Measurements from ENCODE around the gene RAB3D. TPM values are rescaled to one million over a fixed set of nuclear protein-coding genes. Genes with fewer than 3 reads are reported as not detected.

Gene RAB3D
- total RNA-seq, 4 donors from 2014 or later, result 9.5 to 16.4 (median 12.7) TPM

DNA sequence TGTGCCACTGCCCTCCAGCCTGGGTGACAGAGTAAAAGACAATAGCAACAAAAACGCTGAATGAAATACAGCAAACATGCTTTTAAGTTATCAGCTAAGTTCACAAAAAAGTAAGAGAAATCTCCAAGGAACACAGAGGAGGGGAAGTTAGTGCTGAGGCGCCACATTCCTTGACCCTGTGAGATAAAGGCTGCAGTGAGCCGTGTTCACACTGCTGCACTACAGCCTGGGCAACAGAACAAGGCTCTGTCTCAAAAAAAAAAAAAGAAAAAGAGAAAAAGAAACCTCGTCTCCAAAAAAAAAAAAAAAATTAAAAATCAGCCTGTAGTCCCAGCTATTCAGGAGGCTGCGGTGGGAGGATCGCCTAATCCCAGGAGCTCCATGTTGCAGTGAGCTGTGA, 60.8 kb downstream of the RAB3D start:
- no peaks in the 10 kb centered on the region for H3K36me3 ChIP-seq
- H3K9me3 ChIP-seq, result no peaks in the 10 kb centered on the region
- no peaks in the 10 kb centered on the region for H3K27me3 ChIP-seq
- no peak overlapping the region for H3K4me3 ChIP-seq
- DNase-seq, result no peak
- no peak overlapping the region for H3K27ac ChIP-seq
- TF ChIP-seq, protein P1, sequence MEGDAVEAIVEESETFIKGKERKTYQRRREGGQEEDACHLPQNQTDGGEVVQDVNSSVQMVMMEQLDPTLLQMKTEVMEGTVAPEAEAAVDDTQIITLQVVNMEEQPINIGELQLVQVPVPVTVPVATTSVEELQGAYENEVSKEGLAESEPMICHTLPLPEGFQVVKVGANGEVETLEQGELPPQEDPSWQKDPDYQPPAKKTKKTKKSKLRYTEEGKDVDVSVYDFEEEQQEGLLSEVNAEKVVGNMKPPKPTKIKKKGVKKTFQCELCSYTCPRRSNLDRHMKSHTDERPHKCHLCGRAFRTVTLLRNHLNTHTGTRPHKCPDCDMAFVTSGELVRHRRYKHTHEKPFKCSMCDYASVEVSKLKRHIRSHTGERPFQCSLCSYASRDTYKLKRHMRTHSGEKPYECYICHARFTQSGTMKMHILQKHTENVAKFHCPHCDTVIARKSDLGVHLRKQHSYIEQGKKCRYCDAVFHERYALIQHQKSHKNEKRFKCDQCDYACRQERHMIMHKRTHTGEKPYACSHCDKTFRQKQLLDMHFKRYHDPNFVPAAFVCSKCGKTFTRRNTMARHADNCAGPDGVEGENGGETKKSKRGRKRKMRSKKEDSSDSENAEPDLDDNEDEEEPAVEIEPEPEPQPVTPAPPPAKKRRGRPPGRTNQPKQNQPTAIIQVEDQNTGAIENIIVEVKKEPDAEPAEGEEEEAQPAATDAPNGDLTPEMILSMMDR (IDR thresholded peaks at IDR 0.05), result no peak
- no peak for TF ChIP-seq POLR2A (IDR thresholded peaks at IDR 0.05)
- H3K4me1 ChIP-seq, result no peaks in the 10 kb centered on the region

DNA sequence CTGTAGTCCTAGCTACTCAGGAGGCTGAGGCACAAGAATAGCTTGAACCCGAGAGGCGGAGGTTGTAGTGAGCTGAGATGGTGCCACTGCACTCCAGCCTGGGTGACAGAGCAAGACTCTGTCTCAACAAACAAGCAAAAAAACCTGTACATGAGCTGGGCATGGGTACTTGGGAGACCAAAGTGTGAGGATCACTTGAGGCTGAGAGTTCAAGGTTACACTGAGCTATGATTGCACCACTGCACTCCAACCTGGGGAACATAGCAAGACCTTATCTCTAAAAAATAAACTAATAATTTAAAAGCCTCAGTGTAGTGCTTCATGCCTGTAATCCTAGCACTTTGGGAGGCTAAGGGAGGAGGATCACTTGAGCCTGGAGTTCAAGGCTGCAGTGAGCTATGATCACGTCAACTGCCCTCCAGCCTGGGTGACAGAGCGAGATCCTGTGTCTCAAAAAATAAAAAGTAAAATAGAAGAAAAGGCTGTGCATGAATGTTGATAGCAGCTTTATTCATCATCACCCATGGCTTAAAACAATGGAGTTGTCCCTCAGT, 64.8 kb downstream of the RAB3D start:
- H3K36me3 ChIP-seq, result no peaks in the 10 kb centered on the region
- no peaks in the 10 kb centered on the region for H3K27me3 ChIP-seq
- H3K4me3 ChIP-seq, result no peak overlapping the region
- H3K27ac ChIP-seq, result no peak overlapping the region
- TF ChIP-seq, protein P1 (IDR thresholded peaks at IDR 0.05), result no peak
- TF ChIP-seq POLR2A (IDR thresholded peaks at IDR 0.05), result no peak
- DNase-seq, result no peak
- H3K9me3 ChIP-seq, result no peaks in the 10 kb centered on the region
- no peaks in the 10 kb centered on the region for H3K4me1 ChIP-seq

DNA sequence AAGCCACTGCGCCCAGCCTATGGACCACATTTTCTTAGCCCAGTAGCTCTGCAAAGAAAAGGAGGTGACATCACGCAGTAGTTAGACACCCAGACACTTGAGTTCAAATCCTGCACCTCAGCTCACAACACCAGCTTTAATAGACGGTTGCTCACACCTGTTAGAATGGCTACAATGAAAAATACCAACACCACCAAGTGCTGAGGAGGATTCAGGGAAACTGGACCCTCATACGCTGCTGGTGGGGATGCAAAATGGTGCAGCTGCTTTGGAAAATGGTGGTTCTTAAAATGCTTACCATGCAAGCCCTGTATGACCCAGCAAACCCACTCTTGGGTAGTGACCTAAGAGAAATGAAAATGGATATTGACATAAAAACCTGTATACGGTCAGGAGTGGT, 65.5 kb downstream of the RAB3D start:
- Histone ChIP-seq H3K36me3 (no peaks in the 10 kb centered on the region), H3K27ac (no peak overlapping the region), H3K4me1 (peaks cover 0 to 4% (median 0%) of the 10 kb centered on the region in 4 donors), H3K27me3 (no peaks in the 10 kb centered on the region), H3K9me3 (no peaks in the 10 kb centered on the region), H3K4me3 (no peak overlapping the region)
- DNase-seq, result no peak
- TF ChIP-seq, protein P1 (IDR thresholded peaks at IDR 0.05), result no peak
- no peak for TF ChIP-seq POLR2A (IDR thresholded peaks at IDR 0.05)

DNA sequence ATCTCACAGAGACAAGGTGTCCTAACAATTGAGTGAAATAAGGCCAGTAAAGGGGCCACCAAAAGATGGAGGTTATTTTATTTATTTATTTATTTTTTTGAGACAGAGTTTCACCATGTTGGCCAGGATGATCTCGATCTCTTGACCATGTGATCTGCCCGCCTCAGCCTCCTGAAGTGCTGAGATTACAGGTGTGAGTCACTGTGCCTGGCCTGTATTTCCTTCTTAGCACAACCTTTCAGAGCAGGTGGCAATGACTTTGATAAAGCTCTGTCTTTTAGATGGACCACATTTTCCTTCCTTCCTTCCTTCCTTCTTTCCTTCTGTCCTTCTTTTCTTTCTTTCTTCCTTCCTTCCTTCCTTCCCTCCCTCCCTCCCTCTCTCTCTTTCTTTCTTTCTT, 66.2 kb downstream of the RAB3D start:
- no peaks in the 10 kb centered on the region for H3K36me3 ChIP-seq
- TF ChIP-seq, protein P1 (IDR thresholded peaks at IDR 0.05), result no peak
- TF ChIP-seq POLR2A (IDR thresholded peaks at IDR 0.05), result no peak
- no peak overlapping the region for H3K27ac ChIP-seq
- H3K27me3 ChIP-seq, result no peaks in the 10 kb centered on the region
- no peaks in the 10 kb centered on the region for H3K9me3 ChIP-seq
- H3K4me1 ChIP-seq, result peaks cover 0 to 11% (median 0%) of the 10 kb centered on the region in 4 donors
- no peak for DNase-seq
- H3K4me3 ChIP-seq, result no peak overlapping the region

Other genes with a start within 250 kb of the RAB3D start
- 10 to 100 TPM in 2 of 4 donors, 1 to 10 TPM in 2; 1.7 to 28.9 (median 8.4) TPM for gene SPC24, start 183.9 kb downstream of the RAB3D start, total RNA-seq
- gene KANK2, start 142.1 kb downstream of the RAB3D start, total RNA-seq, result 100 to 1,000 TPM in 1 of 4 donors, 10 to 100 TPM in 3; 41.9 to 283 (median 68.4) TPM
- gene ANGPTL8, start 100.0 kb downstream of the RAB3D start, total RNA-seq, result not detected
- 100 to 1,000 TPM in 3 of 4 donors, 10 to 100 TPM in 1; 66.4 to 194 (median 157) TPM for gene DOCK6, start 77.1 kb downstream of the RAB3D start, total RNA-seq
- gene TSPAN16, start 43.5 kb downstream of the RAB3D start, total RNA-seq, result not detected
- gene TMEM205, start 6.6 kb upstream of the RAB3D start, total RNA-seq, result 100 to 1,000 TPM in 3 of 4 donors, 10 to 100 TPM in 1; 77.6 to 212 (median 168) TPM
- gene CCDC159, start 6.9 kb upstream of the RAB3D start, total RNA-seq, result 100 to 1,000 TPM in 1 of 4 donors, 10 to 100 TPM in 3; 25.6 to 157 (median 65.6) TPM
- gene PLPPR2, start 15.8 kb upstream of the RAB3D start, total RNA-seq, result 10 to 100 TPM in 2 of 4 donors, 1 to 10 TPM in 2; 6.8 to 18.2 (median 10.1) TPM
- gene SWSAP1, start 35.0 kb upstream of the RAB3D start, total RNA-seq, result 1 to 10 TPM in 2 of 4 donors, under 1 TPM in 1, not detected in 1; 0.76 to 3.2 (median 1.9) TPM
- 1 to 10 TPM; 1.2 to 5.0 (median 3.0) TPM for gene EPOR, start 44.7 kb upstream of the RAB3D start, total RNA-seq
- 10 to 100 TPM in 1 of 4 donors, 1 to 10 TPM in 3; 2.5 to 51.2 (median 6.3) TPM for gene RGL3, start 79.7 kb upstream of the RAB3D start, total RNA-seq
- 1 to 10 TPM in 1 of 4 donors, not detected in 3; 1.5 TPM for gene ODAD3, start 95.5 kb upstream of the RAB3D start, total RNA-seq
- gene PRKCSH, start 96.0 kb upstream of the RAB3D start, total RNA-seq, result 100 to 1,000 TPM; 161 to 239 (median 194) TPM
- under 1 TPM in 1 of 4 donors, not detected in 3; 0.95 TPM for gene ELAVL3, start 141.4 kb upstream of the RAB3D start, total RNA-seq
- gene ZNF653, start 166.2 kb upstream of the RAB3D start, total RNA-seq, result 10 to 100 TPM in 3 of 4 donors, 1 to 10 TPM in 1; 8.6 to 33.7 (median 23.3) TPM
- 10 to 100 TPM; 50.1 to 94.0 (median 70.4) TPM for gene ECSIT, start 189.5 kb upstream of the RAB3D start, total RNA-seq
- gene CNN1, start 199.2 kb upstream of the RAB3D start, total RNA-seq, result 10 to 100 TPM; 21.2 to 88.2 (median 25.7) TPM
- gene ELOF1, start 219.6 kb upstream of the RAB3D start, total RNA-seq, result 10 to 100 TPM; 30.5 to 39.2 (median 32.2) TPM
- gene ACP5, start 238.0 kb upstream of the RAB3D start, total RNA-seq, result 10 to 100 TPM; 16.5 to 36.3 (median 23.4) TPM